Panc1 (cell line): ENCODE results near the gene ICE2. TPM values are rescaled to one million over a fixed set of nuclear protein-coding genes. Genes with fewer than 3 reads are reported as not detected.

ENCODE experiments used
- ATAC-seq: fragments of 200-7000 bp; cut with Tn5 transposase; 2 replicates; pipeline ENCODE4 v1.9.1; 2020; ENCODE audit warnings: mild to moderate bottlenecking, moderate library complexity
- BruUV-seq: library from RNA; stranded (reverse); fragments of 400-500 nt; replicated peaks from 2 replicates; lab custom pipeline; 2021; lab: Mats Ljungman, UMichigan
- CTCF ChIA-PET: fragments of 300-600 bp; sonication (Branson Sonifier 250); formaldehyde crosslinking; loops from one replicate; lab custom pipeline; 2022; ENCODE audit warnings: antibody characterized with exemption; lab: Charles Lee
- POLR2A ChIA-PET: fragments of 300-600 bp; sonication (Branson Sonifier 250); formaldehyde crosslinking; loops from one replicate; lab custom pipeline; 2022; ENCODE audit warnings: antibody characterized with exemption; lab: Charles Lee
- DNase-seq: peaks from one replicate; pipeline ENCODE4 v3.0.0-alpha.2; 2010; ENCODE audit warnings: low read depth, low spot score
- H3K27ac ChIP-seq: 2 replicates; pipeline ENCODE4 v1.5.1; 2011; ENCODE audit warnings: mild to moderate bottlenecking, low read length, inconsistent platforms
- H3K27me3 ChIP-seq: fragments of 200-500 bp; sonication (Bioruptor generic); 2 replicates; pipeline ENCODE4 v1.6.0; 2014; ENCODE audit warnings: low read length, inconsistent platforms; ENCODE audit not compliant: control insufficient read depth, insufficient read depth
- H3K36me3 ChIP-seq: fragments of 200-500 bp; sonication (Bioruptor generic); 2 replicates; pipeline ENCODE4 v1.5.1; 2014; ENCODE audit warnings: inconsistent platforms, mild to moderate bottlenecking, low read length, moderate library complexity; ENCODE audit not compliant: control insufficient read depth, insufficient read depth
- H3K4me1 ChIP-seq: 2 replicates; pipeline ENCODE4 v1.5.1; 2011; ENCODE audit warnings: inconsistent platforms, mild to moderate bottlenecking, low read length, moderate library complexity; ENCODE audit not compliant: control insufficient read depth, insufficient read depth
- H3K4me3 ChIP-seq, 2 experiments: 2 replicates each; pipeline ENCODE4 v1.5.1; 2011 to 2012; ENCODE audit warnings: low read depth in 2 of 2, low read length in 2 of 2, mild to moderate bottlenecking in 2 of 2, inconsistent platforms in 1 of 2, moderate library complexity in 1 of 2
- H3K9me3 ChIP-seq: fragments of 200-500 bp; sonication (Bioruptor generic); 2 replicates; pipeline ENCODE4 v1.5.1; 2014; ENCODE audit warnings: low read depth, mild to moderate bottlenecking, inconsistent platforms, low read length, moderate library complexity; ENCODE audit not compliant: control insufficient read depth, insufficient read depth
- POLR2AphosphoS5 ChIP-seq: IDR thresholded peaks from 2 replicates; pipeline ENCODE4 v1.6.1; 2012; ENCODE audit warnings: mild to moderate bottlenecking, low read depth, low read length, moderate library complexity
- REST ChIP-seq, 2 experiments: IDR thresholded peaks; 2 replicates each; pipeline ENCODE4 v1.6.1; 2011 to 2012; ENCODE audit warnings: low read depth in 2 of 2, control low read depth in 1 of 2, low read length in 1 of 2, mild to moderate bottlenecking in 1 of 2, moderate library complexity in 1 of 2; ENCODE audit not compliant: insufficient read depth in 1 of 2
- SIN3A ChIP-seq: IDR thresholded peaks from 2 replicates; pipeline ENCODE4 v1.6.1; 2012; ENCODE audit warnings: low read depth, mild to moderate bottlenecking, low read length, moderate library complexity, borderline replicate concordance; ENCODE audit not compliant: insufficient read depth
- TCF7L2 ChIP-seq: IDR thresholded peaks from 2 replicates; pipeline ENCODE4 v1.6.1; 2011; ENCODE audit warnings: mild to moderate bottlenecking, low read depth, low read length, inconsistent platforms
- in situ Hi-C: cut with HindIII; loops from 2 replicates; pipeline ENCODE4 v1.10.0; 2016; ENCODE audit warnings: low sequenced_read_pairs, low pct_unique_long_range_greater_than_20kb
- intact Hi-C: fragments of 100-400 bp; cut with micrococcal nuclease; formaldehyde crosslinking; loops from one replicate; pipeline ENCODE4 v1.10.0; 2022; ENCODE audit not compliant: unreplicated experiment
- total RNA-seq: library from RNA; stranded (reverse); gene quantifications from one replicate; pipeline ENCODE4 v1.2.1, GENCODE V29; 2021; ENCODE audit not compliant: unreplicated experiment
- TF ChIP-seq, protein P1 (sequence below): fragments of 450-650 bp; IDR thresholded peaks from 2 replicates; pipeline ENCODE4 v1.5.1; 2017; ENCODE audit warnings: mild to moderate bottlenecking

ICE2 gene
- total RNA-seq, 1 experiment from 2014 or later: 66.2 TPM

DNA sequence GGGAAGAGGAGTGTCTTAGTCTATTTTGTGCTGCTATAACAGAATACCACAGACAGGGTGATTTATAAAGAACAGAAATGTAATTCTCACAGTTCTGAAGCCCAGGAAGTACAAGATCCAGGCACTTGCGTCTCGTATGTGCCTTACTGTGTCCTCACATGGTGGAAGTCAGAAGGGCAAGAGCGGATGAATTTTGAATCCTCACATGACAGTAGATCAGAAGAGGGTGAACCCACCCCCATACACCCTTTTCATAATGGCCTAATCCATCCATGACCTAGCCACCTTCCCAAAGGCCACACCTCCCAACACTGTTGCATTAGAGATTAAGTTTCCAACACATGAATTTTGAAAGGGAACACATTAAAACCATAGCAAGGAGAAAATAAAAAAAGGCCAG is 62.5 kb downstream of the ICE2 start:
- Histone ChIP-seq H3K4me1 (peaks cover 14% of the 10 kb centered on the region), H3K27ac (no peak overlapping the region), H3K36me3 (no peaks in the 10 kb centered on the region), H3K4me3 (no peak overlapping the region), H3K27me3 (no peaks in the 10 kb centered on the region), H3K9me3 (no peaks in the 10 kb centered on the region)
- CTCF ChIA-PET: no interaction called here
- intact Hi-C loops: no loop called here
- POLR2A ChIA-PET: no interaction called here
- DNase-seq (no peak), ATAC-seq (no peak)
- TF ChIP-seq, protein P1, sequence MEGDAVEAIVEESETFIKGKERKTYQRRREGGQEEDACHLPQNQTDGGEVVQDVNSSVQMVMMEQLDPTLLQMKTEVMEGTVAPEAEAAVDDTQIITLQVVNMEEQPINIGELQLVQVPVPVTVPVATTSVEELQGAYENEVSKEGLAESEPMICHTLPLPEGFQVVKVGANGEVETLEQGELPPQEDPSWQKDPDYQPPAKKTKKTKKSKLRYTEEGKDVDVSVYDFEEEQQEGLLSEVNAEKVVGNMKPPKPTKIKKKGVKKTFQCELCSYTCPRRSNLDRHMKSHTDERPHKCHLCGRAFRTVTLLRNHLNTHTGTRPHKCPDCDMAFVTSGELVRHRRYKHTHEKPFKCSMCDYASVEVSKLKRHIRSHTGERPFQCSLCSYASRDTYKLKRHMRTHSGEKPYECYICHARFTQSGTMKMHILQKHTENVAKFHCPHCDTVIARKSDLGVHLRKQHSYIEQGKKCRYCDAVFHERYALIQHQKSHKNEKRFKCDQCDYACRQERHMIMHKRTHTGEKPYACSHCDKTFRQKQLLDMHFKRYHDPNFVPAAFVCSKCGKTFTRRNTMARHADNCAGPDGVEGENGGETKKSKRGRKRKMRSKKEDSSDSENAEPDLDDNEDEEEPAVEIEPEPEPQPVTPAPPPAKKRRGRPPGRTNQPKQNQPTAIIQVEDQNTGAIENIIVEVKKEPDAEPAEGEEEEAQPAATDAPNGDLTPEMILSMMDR: no peak
- no peak for TF ChIP-seq POLR2AphosphoS5
- no peak for TF ChIP-seq SIN3A
- no peak for TF ChIP-seq REST (IDR thresholded peaks at IDR 0.05; ENCODE audit: insufficient read depth in 1 of 2, low read depth in 2 of 2, low read length in 1 of 2)
- no peak for TF ChIP-seq TCF7L2
- BruUV-seq: no TSS peak
- in situ Hi-C loops: no loop called here

- ChIA-PET POLR2A (interaction anchor here (0.5 kb wide), 1 partner anchor 22 kb away, joined by 10 read pairs; no protein-coding TSS in a partner anchor), CTCF (interaction anchor here (0.7 kb wide), 1 partner anchor 1856 kb away, joined by 3 read pairs; no protein-coding TSS in a partner anchor)
- TF ChIP-seq SIN3A (no peak), POLR2AphosphoS5 (no peak), REST (IDR thresholded peaks at IDR 0.05; ENCODE audit: insufficient read depth in 1 of 2, low read depth in 2 of 2, low read length in 1 of 2) (no peak), TCF7L2 (no peak)
- TF ChIP-seq, protein P1: no peak
- ATAC-seq: peak; percentile 74
- no peak for DNase-seq
- intact Hi-C loops: no loop called here
- H3K9me3 ChIP-seq: no peaks in the 10 kb centered on the region
- no TSS peak for BruUV-seq
- H3K4me3 ChIP-seq: no peak overlapping the region
- H3K27ac ChIP-seq: peak overlapping the region; percentile 70
- in situ Hi-C loops: no loop called here
- no peaks in the 10 kb centered on the region for H3K27me3 ChIP-seq
- H3K36me3 ChIP-seq: no peaks in the 10 kb centered on the region
- H3K4me1 ChIP-seq: peaks cover 14% of the 10 kb centered on the region
These were observed 64.8 kb downstream of the ICE2 start for GRCh38 chr15:60414016-60414682.
